ENCODE results near the gene HTRA3.

GRCh38 chr4:8285976-8286718 is 16.6 kb downstream of the HTRA3 start:
- TF ChIP-seq CTCF (IDR thresholded peaks at IDR 0.05; ENCODE audit: low read depth, low read length, missing input control) (no peak), YY1 (IDR thresholded peaks at IDR 0.05) (no peak)

All from liver (tissue), 2 donors.